ENCODE measurements around the gene SHPK. TPM values are rescaled to one million over a fixed set of nuclear protein-coding genes. Genes with fewer than 3 reads are reported as not detected.
A peak's percentile ranks its signal among the peaks of the same experiment; 100 is the strongest.

Gene SHPK
- total RNA-seq, 1 donor from 2014 or later, result 22.1 TPM

DNA sequence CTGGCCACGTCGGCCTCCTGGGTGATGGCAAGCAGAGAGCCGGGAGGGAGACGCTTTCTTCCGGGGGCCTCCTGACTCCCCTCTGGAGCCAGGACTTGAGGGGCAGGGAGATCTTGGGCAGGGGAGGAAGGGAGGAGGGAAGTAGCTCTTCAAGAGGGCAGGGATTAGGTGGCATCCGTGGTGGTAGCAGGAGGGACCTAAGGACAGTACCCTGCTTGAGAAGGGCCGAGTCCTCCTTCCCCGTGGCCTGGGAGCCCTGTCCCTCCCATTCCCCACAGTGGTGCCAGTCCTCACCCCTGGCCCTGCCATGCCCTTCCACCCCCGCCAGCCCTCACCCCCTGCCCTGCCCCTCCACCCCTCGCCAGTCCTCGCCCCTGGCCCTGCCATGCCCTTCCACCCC is 19.7 kb upstream of the SHPK start:
- DNase-seq (ENCODE audit: extremely low spot score, unreplicated experiment), result no peak
- Mint-ChIP-seq H3K9me3 (no peaks in the 10 kb centered on the region), H3K36me3 (peaks cover 3% of the 10 kb centered on the region), H3K4me3 (no peak overlapping the region), H3K27ac (no peak overlapping the region), H3K27me3 (no peaks in the 10 kb centered on the region), H3K4me1 (ENCODE audit: unreplicated experiment) (no peaks in the 10 kb centered on the region)
- no peak for TF ChIP-seq CTCF (conservative IDR thresholded peaks at IDR 0.05)

GRCh38 chr17:3647769-3648555 is 11.9 kb upstream of the SHPK start:
- Mint-ChIP-seq H3K4me3 (no peak overlapping the region), H3K9me3 (no peaks in the 10 kb centered on the region), H3K27me3 (no peaks in the 10 kb centered on the region), H3K36me3 (no peaks in the 10 kb centered on the region), H3K4me1 (ENCODE audit: unreplicated experiment) (no peaks in the 10 kb centered on the region), H3K27ac (no peak overlapping the region)
- DNase-seq (ENCODE audit: extremely low spot score, unreplicated experiment), result no peak
- TF ChIP-seq CTCF (conservative IDR thresholded peaks at IDR 0.05), result peak; percentile 74

DNA sequence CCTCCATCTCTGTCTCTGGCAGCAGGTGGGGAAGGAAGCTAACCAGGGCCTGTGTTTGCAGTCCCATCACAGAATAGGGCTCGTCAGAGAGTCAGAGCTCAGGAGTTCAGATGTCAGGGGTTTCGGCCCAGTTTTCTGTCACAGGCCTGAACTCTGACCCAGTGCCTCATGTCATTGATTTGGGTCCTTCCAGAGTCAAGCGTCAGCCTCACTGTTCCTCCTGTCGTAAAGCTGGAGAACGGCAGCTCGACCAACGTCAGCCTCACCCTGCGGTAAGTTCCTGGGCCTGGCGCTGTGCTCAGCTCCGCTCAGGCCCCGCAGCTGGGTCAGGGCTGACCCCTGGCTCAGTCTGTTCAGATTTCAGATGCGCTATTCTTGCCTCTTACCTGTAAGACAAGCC is 11.2 kb upstream of the SHPK start:
- Mint-ChIP-seq H3K4me3 (no peak overlapping the region), H3K4me1 (ENCODE audit: unreplicated experiment) (no peaks in the 10 kb centered on the region), H3K27ac (no peak overlapping the region), H3K27me3 (no peaks in the 10 kb centered on the region), H3K9me3 (no peaks in the 10 kb centered on the region), H3K36me3 (no peaks in the 10 kb centered on the region)
- no peak for TF ChIP-seq CTCF (conservative IDR thresholded peaks at IDR 0.05)
- no peak for DNase-seq (ENCODE audit: extremely low spot score, unreplicated experiment)

DNA sequence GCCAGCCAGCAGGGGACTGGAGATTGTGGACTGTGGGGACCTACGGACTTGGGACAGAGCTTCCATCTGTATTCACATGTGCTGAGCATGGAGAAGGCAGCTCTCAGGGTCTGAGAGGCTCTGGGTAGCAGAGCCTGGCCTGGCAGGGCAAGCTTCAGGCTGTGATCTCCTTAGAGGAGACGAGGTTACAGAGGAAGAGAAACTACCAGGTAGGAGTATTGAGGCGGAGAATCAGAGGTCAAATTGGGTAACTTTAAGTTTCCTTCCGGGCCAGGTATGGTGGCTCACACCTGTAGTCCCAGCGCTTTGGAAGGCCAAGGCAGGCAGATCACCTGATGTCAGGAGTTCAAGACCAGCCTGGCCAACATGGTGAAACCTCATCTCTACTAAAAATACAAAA is 9.3 kb upstream of the SHPK start:
- TF ChIP-seq CTCF (conservative IDR thresholded peaks at IDR 0.05), result no peak
- no peak overlapping the region for H3K27ac Mint-ChIP-seq

GRCh38 chr17:3643889-3644349 is 7.9 kb upstream of the SHPK start:
- DNase-seq (ENCODE audit: extremely low spot score, unreplicated experiment), result no peak

More for the DNA sequence above, 9.3 kb upstream of the SHPK start:
- no peaks in the 10 kb centered on the region for H3K36me3 Mint-ChIP-seq
- peaks cover under 1% of the 10 kb centered on the region for H3K4me1 Mint-ChIP-seq (ENCODE audit: unreplicated experiment)
- H3K4me3 Mint-ChIP-seq, result no peak overlapping the region
- no peaks in the 10 kb centered on the region for H3K27me3 Mint-ChIP-seq
- no peak for DNase-seq (ENCODE audit: extremely low spot score, unreplicated experiment)
- H3K9me3 Mint-ChIP-seq, result no peaks in the 10 kb centered on the region

More at GRCh38 chr17:3643889-3644349, 7.9 kb upstream of the SHPK start:
- Mint-ChIP-seq H3K27me3 (no peaks in the 10 kb centered on the region), H3K36me3 (peaks cover 5% of the 10 kb centered on the region), H3K9me3 (no peaks in the 10 kb centered on the region), H3K4me1 (ENCODE audit: unreplicated experiment) (peaks cover 7% of the 10 kb centered on the region), H3K4me3 (no peak overlapping the region), H3K27ac (no peak overlapping the region)
- TF ChIP-seq CTCF (conservative IDR thresholded peaks at IDR 0.05), result no peak

Data from type B pancreatic cell (in vitro differentiated cells).